Embryonic facial prominence (tissue), 1 donor: ENCODE results near the gene NWD2.
"Not testable (repeated sequence)": the region's sequence is repeated elsewhere in the genome, so short reads cannot be mapped to it uniquely, and the experiment has no call there.

ENCODE experiments used
- DNase-seq: peaks from one replicate; pipeline ENCODE4 v3.0.0-alpha.2; 2016; ENCODE audit errors: extremely low spot score

NWD2 gene

GRCh38 chr4:37393889-37394288, 149.3 kb downstream of the NWD2 start:
- DNase-seq = no peak

GRCh38 chr4:37397505-37397904, 153.0 kb downstream of the NWD2 start:
- DNase-seq = no peak

GRCh38 chr4:37400241-37400881, 155.8 kb downstream of the NWD2 start:
- DNase-seq = no peak

GRCh38 chr4:37407938-37408826, 163.6 kb downstream of the NWD2 start:
- not testable (repeated sequence) for DNase-seq

GRCh38 chr4:37413612-37414011, 169.1 kb downstream of the NWD2 start:
- DNase-seq = not testable (repeated sequence)

GRCh38 chr4:37415845-37416369, 171.4 kb downstream of the NWD2 start:
- DNase-seq = no peak

GRCh38 chr4:37421614-37422013, 177.1 kb downstream of the NWD2 start:
- DNase-seq = no peak

- DNase-seq = no peak
Measured at GRCh38 chr4:37422102-37422501, 177.6 kb downstream of the NWD2 start.

GRCh38 chr4:37422638-37423037, 178.1 kb downstream of the NWD2 start:
- no peak for DNase-seq

- no peak for DNase-seq
Measured at GRCh38 chr4:37423310-37423709, 178.8 kb downstream of the NWD2 start.

- DNase-seq = no peak
Measured at GRCh38 chr4:37424753-37425152, 180.2 kb downstream of the NWD2 start.

GRCh38 chr4:37425857-37426256, 181.3 kb downstream of the NWD2 start:
- no peak for DNase-seq

- no peak for DNase-seq
Measured at GRCh38 chr4:37427193-37427592, 182.7 kb downstream of the NWD2 start.

GRCh38 chr4:37429906-37430305, 185.4 kb downstream of the NWD2 start:
- DNase-seq = no peak

GRCh38 chr4:37430718-37431416, 186.3 kb downstream of the NWD2 start:
- no peak for DNase-seq

- DNase-seq = no peak
Measured at GRCh38 chr4:37431417-37431743, 186.8 kb downstream of the NWD2 start.

GRCh38 chr4:37434469-37434868, 189.9 kb downstream of the NWD2 start:
- no peak for DNase-seq

GRCh38 chr4:37436546-37436945, 192.0 kb downstream of the NWD2 start:
- DNase-seq = no peak

GRCh38 chr4:37437163-37437562, 192.6 kb downstream of the NWD2 start:
- DNase-seq = no peak

GRCh38 chr4:37438564-37439279, 194.2 kb downstream of the NWD2 start:
- DNase-seq = no peak

GRCh38 chr4:37439809-37440474, 195.4 kb downstream of the NWD2 start:
- DNase-seq = no peak
